ENCODE measurements around the gene HMOX2. TPM values are rescaled to one million over a fixed set of nuclear protein-coding genes. Genes with fewer than 3 reads are reported as not detected.

Gene HMOX2
- total RNA-seq, 4 donors from 2014 or later: 26.6 to 45.9 (median 44.7) TPM

DNA sequence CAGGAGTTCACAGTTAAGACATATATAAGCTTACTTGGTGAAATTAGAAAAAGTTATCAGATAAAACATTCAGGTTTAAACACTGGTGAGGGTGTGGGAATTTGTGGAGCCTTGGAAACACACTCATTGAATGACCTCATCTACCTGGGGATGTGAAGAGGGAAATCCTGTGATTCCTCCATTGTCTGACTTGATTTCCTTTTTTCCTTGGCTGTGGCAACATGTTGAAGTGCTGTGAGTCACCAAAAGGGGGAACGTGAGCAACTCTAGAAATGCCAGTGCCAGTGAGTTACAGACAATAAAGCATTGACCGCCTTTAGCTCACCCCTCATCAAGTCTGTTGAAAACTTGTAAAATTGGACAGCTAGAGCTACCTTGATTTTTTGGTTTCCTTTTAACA is 1.8 kb downstream of the HMOX2 start:
- Histone ChIP-seq H3K27me3 (no peaks in the 10 kb centered on the region), H3K9me3 (no peaks in the 10 kb centered on the region), H3K4me1 (peaks cover 40 to 50% (median 44%) of the 10 kb centered on the region in 4 donors), H3K4me3 (peak overlapping the region in 2 of 4 donors; percentile 96 to 97), H3K27ac (replicated peaks in 1 of 4) (no peak overlapping the region), H3K36me3 (peaks cover 0 to 4% (median 0%) of the 10 kb centered on the region in 4 donors)
- intact Hi-C loops (cut with DNase I): no loop called here
- 67% methylated on average over 2 of the region's 2 CpGs for WGBS
- TF ChIP-seq EP300 (IDR thresholded peaks at IDR 0.05): no peak
- TF ChIP-seq POLR2AphosphoS5 (IDR thresholded peaks at IDR 0.05): no peak
- TF ChIP-seq, protein P1, sequence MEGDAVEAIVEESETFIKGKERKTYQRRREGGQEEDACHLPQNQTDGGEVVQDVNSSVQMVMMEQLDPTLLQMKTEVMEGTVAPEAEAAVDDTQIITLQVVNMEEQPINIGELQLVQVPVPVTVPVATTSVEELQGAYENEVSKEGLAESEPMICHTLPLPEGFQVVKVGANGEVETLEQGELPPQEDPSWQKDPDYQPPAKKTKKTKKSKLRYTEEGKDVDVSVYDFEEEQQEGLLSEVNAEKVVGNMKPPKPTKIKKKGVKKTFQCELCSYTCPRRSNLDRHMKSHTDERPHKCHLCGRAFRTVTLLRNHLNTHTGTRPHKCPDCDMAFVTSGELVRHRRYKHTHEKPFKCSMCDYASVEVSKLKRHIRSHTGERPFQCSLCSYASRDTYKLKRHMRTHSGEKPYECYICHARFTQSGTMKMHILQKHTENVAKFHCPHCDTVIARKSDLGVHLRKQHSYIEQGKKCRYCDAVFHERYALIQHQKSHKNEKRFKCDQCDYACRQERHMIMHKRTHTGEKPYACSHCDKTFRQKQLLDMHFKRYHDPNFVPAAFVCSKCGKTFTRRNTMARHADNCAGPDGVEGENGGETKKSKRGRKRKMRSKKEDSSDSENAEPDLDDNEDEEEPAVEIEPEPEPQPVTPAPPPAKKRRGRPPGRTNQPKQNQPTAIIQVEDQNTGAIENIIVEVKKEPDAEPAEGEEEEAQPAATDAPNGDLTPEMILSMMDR (IDR thresholded peaks at IDR 0.05): no peak
- no peak for TF ChIP-seq POLR2A (IDR thresholded peaks at IDR 0.05; ENCODE audit: low read depth)
- no peak for DNase-seq (ENCODE audit: extremely low spot score)

GRCh38 chr16:4481526-4481925 is 5.3 kb downstream of the HMOX2 start:
- Histone ChIP-seq H3K27ac (replicated peaks in 1 of 4) (no peak overlapping the region), H3K36me3 (peaks cover 0 to 33% (median 16%) of the 10 kb centered on the region in 4 donors), H3K9me3 (no peaks in the 10 kb centered on the region), H3K27me3 (no peaks in the 10 kb centered on the region), H3K4me3 (no peak overlapping the region), H3K4me1 (peaks cover 23 to 39% (median 29%) of the 10 kb centered on the region in 4 donors)
- WGBS: 80% methylated on average over 2 of the region's 2 CpGs
- TF ChIP-seq EP300 (IDR thresholded peaks at IDR 0.05): no peak
- TF ChIP-seq POLR2AphosphoS5 (IDR thresholded peaks at IDR 0.05): no peak
- no peak for TF ChIP-seq POLR2A (IDR thresholded peaks at IDR 0.05; ENCODE audit: low read depth)
- TF ChIP-seq, protein P1 (IDR thresholded peaks at IDR 0.05): no peak
- DNase-seq (ENCODE audit: extremely low spot score): no peak
- intact Hi-C loops (cut with DNase I): no loop called here

- no peak overlapping the region for H3K4me3 ChIP-seq
- no peak overlapping the region for H3K27ac ChIP-seq (replicated peaks in 1 of 4)
- TF ChIP-seq EP300 (IDR thresholded peaks at IDR 0.05) (no peak), POLR2A (IDR thresholded peaks at IDR 0.05; ENCODE audit: low read depth) (no peak), POLR2AphosphoS5 (IDR thresholded peaks at IDR 0.05) (no peak)
- TF ChIP-seq, protein P1 (IDR thresholded peaks at IDR 0.05): no peak
- H3K9me3 ChIP-seq: no peaks in the 10 kb centered on the region
- H3K36me3 ChIP-seq: peaks cover 0 to 36% (median 18%) of the 10 kb centered on the region in 4 donors
- no peaks in the 10 kb centered on the region for H3K27me3 ChIP-seq
- WGBS: 91% methylated on average over 1 of the region's 1 CpG
- DNase-seq (ENCODE audit: extremely low spot score): no peak
- intact Hi-C loops (cut with DNase I): no loop called here
- peaks cover 20 to 44% (median 28%) of the 10 kb centered on the region in 4 donors for H3K4me1 ChIP-seq
These were observed 5.8 kb downstream of the HMOX2 start for GRCh38 chr16:4481963-4482362.

- intact Hi-C loops (cut with DNase I): no loop called here
- TF ChIP-seq, protein P1 (IDR thresholded peaks at IDR 0.05): no peak
- TF ChIP-seq POLR2A (IDR thresholded peaks at IDR 0.05; ENCODE audit: low read depth): no peak
- TF ChIP-seq EP300 (IDR thresholded peaks at IDR 0.05): no peak
- peak; percentile 26 to 47 for TF ChIP-seq POLR2AphosphoS5 (IDR thresholded peaks at IDR 0.05)
- Histone ChIP-seq H3K4me3 (no peak overlapping the region), H3K27ac (replicated peaks in 1 of 4) (peak overlapping the region; percentile 37 to 66 (median 46)), H3K4me1 (peaks cover 6 to 45% (median 22%) of the 10 kb centered on the region in 4 donors), H3K36me3 (peaks cover 0 to 55% (median 36%) of the 10 kb centered on the region in 4 donors), H3K9me3 (no peaks in the 10 kb centered on the region), H3K27me3 (no peaks in the 10 kb centered on the region)
- 92% methylated on average over 3 of the region's 3 CpGs for WGBS
- no peak for DNase-seq (ENCODE audit: extremely low spot score)
These were observed 10.1 kb downstream of the HMOX2 start for GRCh38 chr16:4486126-4486893.

Data from esophagus muscularis mucosa (tissue), 4 donors.